Measurements from ENCODE around the gene CEMIP2. TPM values are rescaled to one million over a fixed set of nuclear protein-coding genes. Genes with fewer than 3 reads are reported as not detected.

Gene CEMIP2
- polyA plus RNA-seq, 3 donors = 11.6 to 58.7 (median 21.4) TPM

DNA sequence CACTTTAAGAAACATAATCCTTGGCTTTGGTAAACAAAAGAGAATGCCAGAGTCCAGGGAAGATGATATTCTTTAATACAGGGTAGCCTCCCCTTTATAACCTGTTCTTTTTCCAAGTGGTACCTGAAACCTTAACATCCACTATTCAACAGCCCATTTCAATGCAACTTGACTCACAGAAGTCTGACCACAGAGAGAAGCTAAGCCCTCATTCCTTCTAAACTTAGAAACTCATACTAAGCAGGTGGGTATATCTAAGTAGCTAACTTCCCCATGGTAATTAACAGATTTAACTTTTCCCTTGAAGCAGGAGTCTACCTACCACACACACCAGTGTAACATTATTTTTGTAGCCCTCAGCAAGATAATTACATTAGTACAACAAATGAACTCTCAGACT lies 91.9 kb downstream of the CEMIP2 start:
- no peaks in the 10 kb centered on the region for H3K79me2 ChIP-seq (ENCODE audit: insufficient read depth, low read length)
- no peak overlapping the region for H3K4me3 ChIP-seq (replicated peaks in 1 of 3; ENCODE audit: low read depth in 2 of 3, low read length in 3 of 3)
- H4K20me1 ChIP-seq (ENCODE audit: insufficient read depth, low read length) = no peaks in the 10 kb centered on the region
- H3K4me1 Mint-ChIP-seq = peaks cover 23% of the 10 kb centered on the region
- H3K27me3 Mint-ChIP-seq (ENCODE audit: low read depth in 3 of 3) = peaks cover 3 to 4% (median 4%) of the 10 kb centered on the region in 3 donors
- H3K27ac ChIP-seq (ENCODE audit: low read depth in 1 of 2, low read length in 2 of 2) = no peak overlapping the region
- no peak overlapping the region for H3K27ac Mint-ChIP-seq
- H3K4me3 Mint-ChIP-seq = no peak overlapping the region
- no peak for DNase-seq
- no peaks in the 10 kb centered on the region for H3K9me3 ChIP-seq (replicated peaks in 1 of 2; ENCODE audit: control insufficient read depth in 1 of 2, insufficient read depth in 1 of 2, low read length in 2 of 2)
- H2AFZ ChIP-seq (ENCODE audit: insufficient read depth, low read depth, low read length, poor library complexity, severe bottlenecking) = no peak overlapping the region
- peaks cover 14 to 17% of the 10 kb centered on the region in 2 donors for H3K4me1 ChIP-seq (ENCODE audit: control insufficient read depth in 1 of 2, insufficient read depth in 2 of 2, low read length in 2 of 2)
- intact Hi-C loops (cut with micrococcal nuclease) = no loop called here
- TF ChIP-seq, protein P1, sequence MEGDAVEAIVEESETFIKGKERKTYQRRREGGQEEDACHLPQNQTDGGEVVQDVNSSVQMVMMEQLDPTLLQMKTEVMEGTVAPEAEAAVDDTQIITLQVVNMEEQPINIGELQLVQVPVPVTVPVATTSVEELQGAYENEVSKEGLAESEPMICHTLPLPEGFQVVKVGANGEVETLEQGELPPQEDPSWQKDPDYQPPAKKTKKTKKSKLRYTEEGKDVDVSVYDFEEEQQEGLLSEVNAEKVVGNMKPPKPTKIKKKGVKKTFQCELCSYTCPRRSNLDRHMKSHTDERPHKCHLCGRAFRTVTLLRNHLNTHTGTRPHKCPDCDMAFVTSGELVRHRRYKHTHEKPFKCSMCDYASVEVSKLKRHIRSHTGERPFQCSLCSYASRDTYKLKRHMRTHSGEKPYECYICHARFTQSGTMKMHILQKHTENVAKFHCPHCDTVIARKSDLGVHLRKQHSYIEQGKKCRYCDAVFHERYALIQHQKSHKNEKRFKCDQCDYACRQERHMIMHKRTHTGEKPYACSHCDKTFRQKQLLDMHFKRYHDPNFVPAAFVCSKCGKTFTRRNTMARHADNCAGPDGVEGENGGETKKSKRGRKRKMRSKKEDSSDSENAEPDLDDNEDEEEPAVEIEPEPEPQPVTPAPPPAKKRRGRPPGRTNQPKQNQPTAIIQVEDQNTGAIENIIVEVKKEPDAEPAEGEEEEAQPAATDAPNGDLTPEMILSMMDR (IDR thresholded peaks at IDR 0.05) = no peak
- peaks cover 0 to 2% (median 0%) of the 10 kb centered on the region in 7 donors for H3K9me3 Mint-ChIP-seq
- H3K27me3 ChIP-seq (ENCODE audit: control insufficient read depth in 2 of 2, insufficient read depth in 2 of 2, low read length in 2 of 2) = no peaks in the 10 kb centered on the region
- no peaks in the 10 kb centered on the region for H3K36me3 ChIP-seq (replicated peaks in 1 of 2; ENCODE audit: control insufficient read depth in 1 of 2, insufficient read depth in 2 of 2, low read length in 2 of 2)
- no peak overlapping the region for H3K4me2 ChIP-seq (replicated peaks; ENCODE audit: extremely low read depth, low read length, poor library complexity, severe bottlenecking)
- peaks cover 0 to 2% of the 10 kb centered on the region in 2 donors for H3K36me3 Mint-ChIP-seq
- H3K9ac ChIP-seq (ENCODE audit: insufficient read depth, low read length, poor library complexity, severe bottlenecking) = no peak overlapping the region

DNA sequence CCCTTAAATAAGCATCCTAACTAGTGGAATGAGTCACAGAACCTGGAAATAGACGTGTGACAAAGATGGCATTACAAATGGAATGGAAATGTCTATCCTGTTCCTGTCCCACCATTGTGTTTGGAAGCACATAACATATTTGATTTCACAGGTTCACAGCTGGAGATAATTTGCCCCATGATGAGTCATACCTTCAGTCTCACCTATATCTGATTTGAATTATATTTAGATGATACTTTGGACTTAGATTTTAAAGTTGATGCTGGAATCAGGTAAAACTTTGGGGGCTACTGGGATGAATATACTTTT lies 92.5 kb downstream of the CEMIP2 start:
- peaks cover 23% of the 10 kb centered on the region for H3K4me1 Mint-ChIP-seq
- intact Hi-C loops (cut with micrococcal nuclease) = no loop called here
- TF ChIP-seq, protein P1 (IDR thresholded peaks at IDR 0.05) = no peak
- H3K36me3 Mint-ChIP-seq = peaks cover 0 to 2% of the 10 kb centered on the region in 2 donors
- DNase-seq = no peak
- H3K4me3 Mint-ChIP-seq = no peak overlapping the region
- Histone ChIP-seq H3K9ac (ENCODE audit: insufficient read depth, low read length, poor library complexity, severe bottlenecking) (no peak overlapping the region), H3K36me3 (replicated peaks in 1 of 2; ENCODE audit: control insufficient read depth in 1 of 2, insufficient read depth in 2 of 2, low read length in 2 of 2) (no peaks in the 10 kb centered on the region), H2AFZ (ENCODE audit: insufficient read depth, low read depth, low read length, poor library complexity, severe bottlenecking) (no peak overlapping the region), H3K4me1 (ENCODE audit: control insufficient read depth in 1 of 2, insufficient read depth in 2 of 2, low read length in 2 of 2) (peaks cover 13 to 14% of the 10 kb centered on the region in 2 donors), H3K9me3 (replicated peaks in 1 of 2; ENCODE audit: control insufficient read depth in 1 of 2, insufficient read depth in 1 of 2, low read length in 2 of 2) (no peaks in the 10 kb centered on the region), H3K79me2 (ENCODE audit: insufficient read depth, low read length) (no peaks in the 10 kb centered on the region), H3K27me3 (ENCODE audit: control insufficient read depth in 2 of 2, insufficient read depth in 2 of 2, low read length in 2 of 2) (no peaks in the 10 kb centered on the region), H4K20me1 (ENCODE audit: insufficient read depth, low read length) (no peaks in the 10 kb centered on the region), H3K4me2 (replicated peaks; ENCODE audit: extremely low read depth, low read length, poor library complexity, severe bottlenecking) (no peak overlapping the region), H3K27ac (ENCODE audit: low read depth in 1 of 2, low read length in 2 of 2) (no peak overlapping the region), H3K4me3 (replicated peaks in 1 of 3; ENCODE audit: low read depth in 2 of 3, low read length in 3 of 3) (no peak overlapping the region)
- H3K9me3 Mint-ChIP-seq = peaks cover 0 to 2% (median 0%) of the 10 kb centered on the region in 7 donors
- peaks cover 3 to 4% (median 4%) of the 10 kb centered on the region in 3 donors for H3K27me3 Mint-ChIP-seq (ENCODE audit: low read depth in 3 of 3)
- no peak overlapping the region for H3K27ac Mint-ChIP-seq
- WGBS (ENCODE audit: insufficient coverage) = no CpG with 5 or more reads among the region's 1 CpG
